ENCODE data around the gene CNTNAP2. TPM values are rescaled to one million over a fixed set of nuclear protein-coding genes. Genes with fewer than 3 reads are reported as not detected.

The CNTNAP2 gene
- total RNA-seq, 1 experiment from 2014 or later, result 64.5 TPM

- Histone ChIP-seq H2BK12ac (ENCODE audit: insufficient read length, low read depth, low read length) (no peak overlapping the region), H3T11ph (ENCODE audit: low read length) (no peak overlapping the region), H3K4ac (ENCODE audit: low read depth, low read length) (no peak overlapping the region), H2AFZ (ENCODE audit: low read length) (no peak overlapping the region), H3K23ac (ENCODE audit: insufficient read length, low read depth, low read length) (no peak overlapping the region), H3K9ac (ENCODE audit: extremely low read depth, insufficient read length, low read length) (no peak overlapping the region), H3K56ac (ENCODE audit: insufficient read length, low read depth, low read length) (no peak overlapping the region), H2AK5ac (ENCODE audit: insufficient read length, low read length) (no peak overlapping the region), H3K23me2 (ENCODE audit: insufficient read length, low read depth, low read length, poor library complexity, severe bottlenecking) (no peaks in the 10 kb centered on the region), H3K9me3 (ENCODE audit: control insufficient read depth, low read depth, low read length) (no peaks in the 10 kb centered on the region), H3K4me2 (ENCODE audit: insufficient read depth, insufficient read length, low read length) (no peak overlapping the region), H4K20me1 (ENCODE audit: control insufficient read depth, insufficient read depth, insufficient read length) (no peaks in the 10 kb centered on the region), H3K14ac (ENCODE audit: insufficient read depth, low read length) (no peak overlapping the region), H2BK15ac (ENCODE audit: low read depth, low read length) (no peak overlapping the region), H3K79me1 (ENCODE audit: insufficient read depth, low read depth, low read length, poor library complexity, severe bottlenecking) (no peaks in the 10 kb centered on the region), H4K5ac (ENCODE audit: insufficient read length, low read depth, low read length) (no peak overlapping the region), H2BK5ac (ENCODE audit: insufficient read length, low read length) (no peak overlapping the region), H4K8ac (replicated peaks; ENCODE audit: insufficient read length, low read depth, low read length) (no peak overlapping the region), H2BK20ac (ENCODE audit: low read depth, low read length, poor library complexity, severe bottlenecking) (no peak overlapping the region), H3K18ac (ENCODE audit: insufficient read length, low read depth, low read length) (no peak overlapping the region), H4K91ac (ENCODE audit: insufficient read length, low read depth, low read length) (no peak overlapping the region), H3K4me1 (ENCODE audit: insufficient read depth, low read length) (no peaks in the 10 kb centered on the region), H3K27ac (ENCODE audit: insufficient read length, low read depth, low read length) (no peak overlapping the region), H3K79me2 (ENCODE audit: insufficient read depth, low read length) (no peaks in the 10 kb centered on the region), H2BK120ac (ENCODE audit: low read depth, low read length, poor library complexity, severe bottlenecking) (no peak overlapping the region), H3K27me3 (ENCODE audit: insufficient read depth, low read length) (peaks cover 11% of the 10 kb centered on the region; the same call in 1 of the 2 replicates)
- no peak for DNase-seq
- peaks cover 0 to 12% of the 10 kb centered on the region in 2 experiments for H3K9me3 Mint-ChIP-seq
- no peak overlapping the region for H3K27ac Mint-ChIP-seq
- H3K36me3 Mint-ChIP-seq (ENCODE audit: insufficient read depth in 1 of 3, low read depth in 3 of 3), result peaks cover 0 to 4% (median 2%) of the 10 kb centered on the region in 3 experiments; a peak in 4 of 7 replicates
- no peak for TF ChIP-seq CTCF (conservative IDR thresholded peaks at IDR 0.05)
- peaks cover 68% of the 10 kb centered on the region for H3K27me3 Mint-ChIP-seq (ENCODE audit: low read depth)
- H3K4me1 Mint-ChIP-seq, result no peaks in the 10 kb centered on the region
- no peak overlapping the region for H3K4me3 Mint-ChIP-seq
Observed at GRCh38 chr7:147429961-147430360, 1313.4 kb downstream of the CNTNAP2 start.
